Lower lobe of right lung (tissue), 2 donors: ENCODE data around the gene TRPV3. TPM values are rescaled to one million over a fixed set of nuclear protein-coding genes. Genes with fewer than 3 reads are reported as not detected.

Experiments used
- ATAC-seq, 2 donors: fragments of 200-7000 bp; cut with Tn5 transposase; one replicate each; pipeline ENCODE4 v1.9.1; 2020 to 2022; ENCODE audit warnings: mild to moderate bottlenecking in 2 of 2, moderate library complexity in 2 of 2
- DNase-seq: peaks from one replicate; pipeline ENCODE4 v3.0.0-alpha.2; 2020
- H3K27ac ChIP-seq: fragments of 200-600 bp; one replicate; pipeline ENCODE4 v1.8.0; 2022
- H3K27me3 ChIP-seq: fragments of 200-600 bp; one replicate; pipeline ENCODE4 v1.8.0; 2022; ENCODE audit warnings: low read depth
- H3K36me3 ChIP-seq: fragments of 200-600 bp; one replicate; pipeline ENCODE4 v1.8.0; 2022; ENCODE audit warnings: mild to moderate bottlenecking
- H3K4me1 ChIP-seq: fragments of 200-600 bp; one replicate; pipeline ENCODE4 v1.8.0; 2022
- H3K4me3 ChIP-seq: fragments of 200-600 bp; one replicate; pipeline ENCODE4 v1.8.0; 2022; ENCODE audit warnings: mild to moderate bottlenecking
- H3K9me3 ChIP-seq: fragments of 200-600 bp; one replicate; pipeline ENCODE4 v1.8.0; 2022
- CTCF ChIP-seq: fragments of 200-600 bp; IDR thresholded peaks from one replicate; pipeline ENCODE4 v1.8.0; 2022; ENCODE audit warnings: antibody characterized with exemption, mild to moderate bottlenecking
- intact Hi-C: fragments of 100-400 bp; cut with DNase I; formaldehyde crosslinking; loops from one replicate; pipeline ENCODE4 v1.11.0; 2022
- total RNA-seq: library from RNA; stranded (reverse); fragmentation: NEBNext Ultra II Directional; extraction: Animal tissue kit (Norgen Biotek cat#: 25700); gene quantifications from one replicate; pipeline ENCODE4 v1.2.1, GENCODE V29; 2021
- donor health status: DM: no; HTN: yes; CAD: no; lungs with severe emphysema.

Gene TRPV3
- total RNA-seq, 1 donor from 2014 or later, result 0.68 TPM

- H3K4me1 ChIP-seq, result no peaks in the 10 kb centered on the region
- ATAC-seq, result peak; percentile 57 to 68
- TF ChIP-seq CTCF, result no peak
- H3K27ac ChIP-seq, result peak within 1 kb of the TSS; percentile 64
- intact Hi-C loops, result no loop called here
- H3K9me3 ChIP-seq, result no peaks in the 10 kb centered on the region
- H3K36me3 ChIP-seq, result no peaks in the 10 kb centered on the region
- H3K4me3 ChIP-seq, result peak within 1 kb of the TSS; percentile 51
- no peak for DNase-seq
- no peaks in the 10 kb centered on the region for H3K27me3 ChIP-seq
These were observed 81.6 kb downstream of the TRPV3 start, which contains the start of gene ASPA for GRCh38 chr17:3475812-3476610. Gene ASPA, plus strand, starts transcription at chr17:3475997. Its CDS starts 163 bp downstream, at chr17:3476160.

GRCh38 chr17:3475251-3475685, 82.3 kb downstream of the TRPV3 start:
- TF ChIP-seq CTCF, result no peak
- Histone ChIP-seq H3K4me1 (no peaks in the 10 kb centered on the region), H3K4me3 (peak overlapping the region; percentile 51), H3K27me3 (no peaks in the 10 kb centered on the region), H3K9me3 (no peaks in the 10 kb centered on the region), H3K36me3 (no peaks in the 10 kb centered on the region), H3K27ac (peak overlapping the region; percentile 55)
- peak in 1 of 2 donors; percentile 14 for ATAC-seq
- intact Hi-C loops, result no loop called here
- no peak for DNase-seq

GRCh38 chr17:3474212-3474611, 83.4 kb downstream of the TRPV3 start:
- no peak for DNase-seq
- Histone ChIP-seq H3K27ac (peak overlapping the region; percentile 55), H3K27me3 (no peaks in the 10 kb centered on the region), H3K4me3 (no peak overlapping the region), H3K9me3 (no peaks in the 10 kb centered on the region), H3K4me1 (no peaks in the 10 kb centered on the region), H3K36me3 (no peaks in the 10 kb centered on the region)
- peak; percentile 41 to 63 for ATAC-seq
- intact Hi-C loops, result no loop called here
- no peak for TF ChIP-seq CTCF

GRCh38 chr17:3472137-3472536, 85.5 kb downstream of the TRPV3 start:
- no peaks in the 10 kb centered on the region for H3K36me3 ChIP-seq
- DNase-seq (no peak), ATAC-seq (peak in 1 of 2 donors; percentile 15)
- H3K27me3 ChIP-seq, result no peaks in the 10 kb centered on the region
- H3K4me1 ChIP-seq, result no peaks in the 10 kb centered on the region
- H3K27ac ChIP-seq, result no peak overlapping the region
- intact Hi-C loops, result no loop called here
- H3K4me3 ChIP-seq, result no peak overlapping the region
- H3K9me3 ChIP-seq, result no peaks in the 10 kb centered on the region
- no peak for TF ChIP-seq CTCF

GRCh38 chr17:3471599-3471998, 86.0 kb downstream of the TRPV3 start, which contains the start of gene SPATA22:
Gene SPATA22, minus strand, starts transcription at chr17:3471819. Its CDS starts 2,494 bp downstream, at chr17:3469325.
- no peak within 1 kb of the TSS for H3K4me3 ChIP-seq
- no peaks in the 10 kb centered on the region for H3K36me3 ChIP-seq
- DNase-seq, result no peak
- ATAC-seq, result no peak
- no peaks in the 10 kb centered on the region for H3K9me3 ChIP-seq
- no peak for TF ChIP-seq CTCF
- H3K27me3 ChIP-seq, result no peaks in the 10 kb centered on the region
- no peak within 1 kb of the TSS for H3K27ac ChIP-seq
- intact Hi-C loops, result no loop called here
- no peaks in the 10 kb centered on the region for H3K4me1 ChIP-seq
